HG02840 (cell line): ENCODE results near the gene B3GLCT.

Source experiments
- ATAC-seq: cut with Tn5 transposase; IDR thresholded peaks from one replicate; pipeline ENCODE4 v1.9.1; 2021; ENCODE audit warnings: mild to moderate bottlenecking, moderate library complexity, moderate number of reproducible peaks; ENCODE audit not compliant: unreplicated experiment, low FRiP score

Gene B3GLCT

DNA sequence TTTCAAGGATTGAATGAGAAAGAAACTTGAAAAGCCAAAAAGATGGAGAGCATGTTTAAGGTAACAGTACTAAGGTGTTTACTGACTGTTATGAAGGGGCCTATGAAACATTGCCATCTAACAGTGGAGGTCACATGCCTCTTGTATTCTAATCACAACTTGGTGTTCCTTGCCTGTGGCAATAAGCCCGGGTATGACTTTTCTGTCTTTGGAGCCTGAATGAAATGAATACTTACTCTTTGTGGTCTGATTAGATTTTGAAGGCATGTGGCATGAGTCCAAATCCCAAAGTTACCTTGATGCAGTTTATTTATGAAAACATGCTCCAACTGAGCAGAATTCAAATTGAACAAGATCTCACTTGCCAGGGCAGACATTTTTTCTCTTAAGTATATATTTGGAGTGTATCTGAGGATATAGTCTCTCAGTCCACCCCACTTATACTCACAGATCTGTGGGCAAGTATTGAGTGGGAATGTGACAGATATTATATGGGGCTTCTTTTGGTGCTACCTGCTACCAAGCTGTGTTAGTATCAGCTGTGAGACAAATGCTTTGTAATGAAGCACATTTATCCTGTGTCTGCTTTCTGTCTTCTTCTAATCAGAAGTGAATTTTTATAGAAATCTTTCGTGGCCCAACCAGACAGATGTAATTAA lies 67.5 kb downstream of the B3GLCT start:
- no peak for ATAC-seq

DNA sequence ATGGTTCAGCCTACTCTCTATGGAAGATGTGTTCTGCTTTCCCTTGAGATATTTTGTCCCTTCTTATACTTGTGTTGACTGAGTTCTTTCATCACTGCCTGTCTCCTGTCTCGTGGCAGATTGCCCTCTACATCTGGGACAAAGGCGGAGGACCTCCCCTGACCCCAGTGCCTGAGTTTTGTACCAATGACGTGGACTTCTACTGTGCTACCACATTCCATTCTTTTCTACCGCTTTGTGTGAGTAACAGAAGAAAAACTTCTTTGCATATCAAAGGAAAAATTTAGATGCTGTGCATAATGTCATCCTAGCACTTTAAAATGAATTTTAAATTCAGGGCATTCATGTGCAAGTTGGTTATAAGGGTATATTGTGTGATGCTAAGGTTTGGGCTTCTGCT lies 74.6 kb downstream of the B3GLCT start:
- no peak for ATAC-seq

DNA sequence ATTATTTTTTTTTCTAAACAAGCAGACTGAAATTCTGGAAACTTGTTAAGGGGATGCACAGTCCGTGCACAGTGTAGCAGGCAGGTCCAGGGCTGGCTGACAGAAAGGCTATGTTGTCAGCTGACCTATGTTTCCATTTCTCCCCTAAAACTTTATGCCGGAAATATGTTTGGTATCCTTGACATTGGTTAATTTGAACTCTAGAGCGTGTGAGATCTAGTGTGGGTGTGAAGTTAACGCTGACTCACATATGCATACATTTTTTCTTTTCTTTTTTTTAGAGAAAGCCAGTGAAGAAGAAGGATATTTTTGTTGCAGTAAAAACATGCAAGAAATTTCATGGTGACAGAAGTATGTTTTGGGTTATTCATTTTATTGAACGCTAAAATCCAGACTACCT lies 76.6 kb downstream of the B3GLCT start:
- no peak for ATAC-seq

DNA sequence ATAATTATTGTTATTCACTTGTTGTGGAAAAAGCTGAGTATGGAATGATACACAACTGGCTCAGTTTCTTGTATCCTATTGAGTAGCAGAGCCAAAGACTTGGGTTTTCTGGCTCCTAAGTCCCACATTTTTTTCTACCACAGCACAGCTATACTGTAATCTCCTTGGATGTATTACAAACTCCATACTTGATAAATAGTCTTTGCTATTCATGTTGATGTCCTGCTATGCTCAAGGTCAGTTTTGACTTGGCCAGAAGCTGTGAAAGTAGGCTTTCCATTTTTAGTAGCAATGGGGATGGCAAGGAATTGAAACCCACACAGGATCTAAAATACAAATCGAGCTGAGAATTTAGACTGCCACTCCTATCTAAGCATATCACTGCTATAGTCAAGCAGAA lies 79.1 kb downstream of the B3GLCT start:
- ATAC-seq: no peak

DNA sequence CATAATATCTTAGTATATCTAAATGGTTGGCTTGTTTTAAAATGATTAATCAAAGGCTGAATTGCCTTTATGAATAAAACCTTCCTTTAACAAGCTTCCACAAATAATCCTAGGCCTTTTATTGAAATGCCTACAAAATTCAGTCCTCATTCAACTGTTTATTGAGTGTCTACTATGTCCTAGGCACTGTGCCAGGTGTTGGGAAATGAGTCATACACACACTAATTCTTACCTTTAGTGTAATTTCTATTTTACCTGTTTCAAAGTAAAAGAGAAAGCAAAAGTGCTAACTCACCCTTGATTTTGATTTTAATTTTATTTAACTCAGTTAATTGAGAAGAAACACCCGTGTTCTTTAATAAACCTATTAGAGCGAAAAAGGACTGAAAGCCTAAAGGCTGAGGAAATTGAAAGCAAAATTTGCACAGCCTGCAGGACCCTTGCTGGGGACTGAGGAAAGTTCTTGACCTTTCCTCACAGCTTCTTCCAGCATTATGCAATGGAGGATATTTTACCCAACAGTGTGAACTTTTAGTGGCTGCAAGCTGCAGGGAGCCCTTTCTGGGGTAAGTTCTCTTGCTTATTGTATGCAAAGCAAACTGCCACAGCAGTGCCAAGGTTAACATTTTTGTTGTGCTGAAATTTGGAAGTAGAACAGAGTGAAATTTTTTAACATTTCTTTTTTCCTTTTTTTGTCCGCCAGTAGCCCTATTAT lies 83.1 kb downstream of the B3GLCT start:
- ATAC-seq: no peak

DNA sequence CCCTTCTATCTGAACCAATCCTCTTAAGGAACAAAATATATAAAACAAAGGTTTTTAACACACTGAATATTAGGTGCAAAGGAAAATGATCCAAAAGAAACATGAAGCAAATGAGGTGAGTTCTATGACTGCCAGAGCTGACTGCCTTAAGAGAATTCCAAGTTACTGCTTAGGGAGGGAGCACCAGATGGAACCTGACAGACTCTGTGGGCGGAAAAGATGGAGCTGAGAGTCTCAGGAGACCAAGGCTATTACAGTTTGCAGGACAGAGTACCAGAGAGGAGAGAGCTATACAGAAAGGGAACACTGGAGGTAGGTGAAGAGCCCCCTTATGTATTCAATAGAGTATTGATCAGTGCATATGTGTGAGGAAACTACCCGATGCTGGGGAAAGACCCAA lies 87.2 kb downstream of the B3GLCT start:
- no peak for ATAC-seq

DNA sequence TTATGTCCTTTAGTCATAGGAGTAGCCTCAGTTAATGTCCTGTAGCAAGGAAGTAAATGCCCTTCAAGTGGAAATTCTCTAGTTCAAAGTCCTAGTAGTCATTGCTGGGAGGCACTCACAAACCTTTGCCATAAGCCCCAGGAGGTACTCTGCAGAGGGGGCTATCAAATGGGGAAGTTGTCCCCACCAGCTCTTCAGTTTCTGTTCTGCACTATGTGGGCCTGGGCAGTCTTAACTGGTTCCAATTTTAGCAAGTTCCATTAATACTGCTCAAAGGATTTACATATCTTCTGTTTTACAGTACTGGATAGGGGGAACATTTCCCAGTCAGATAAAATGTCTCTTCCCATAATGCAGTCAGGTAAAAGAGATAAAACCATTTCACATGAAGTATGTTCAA lies 101.3 kb downstream of the B3GLCT start:
- no peak for ATAC-seq

DNA sequence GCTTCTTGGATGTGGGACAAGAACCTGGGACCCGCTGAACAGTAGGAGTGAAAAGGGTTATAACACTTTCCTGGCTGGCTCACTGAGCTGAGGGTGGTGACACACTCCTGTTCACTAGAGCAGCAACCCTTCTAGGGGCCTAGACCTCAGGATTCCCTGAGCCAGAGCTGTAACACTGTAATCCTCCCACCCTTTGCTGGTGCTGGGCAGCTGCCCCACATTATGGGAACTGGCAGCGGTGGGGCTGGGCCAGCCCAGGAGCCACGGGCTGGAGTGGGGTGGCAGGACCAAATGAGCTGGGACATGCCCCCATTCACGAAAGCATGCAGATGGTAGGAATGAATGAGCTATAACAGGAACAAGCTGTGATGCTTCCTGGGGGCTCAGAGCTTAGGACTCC lies 110.6 kb downstream of the B3GLCT start:
- ATAC-seq: no peak

DNA sequence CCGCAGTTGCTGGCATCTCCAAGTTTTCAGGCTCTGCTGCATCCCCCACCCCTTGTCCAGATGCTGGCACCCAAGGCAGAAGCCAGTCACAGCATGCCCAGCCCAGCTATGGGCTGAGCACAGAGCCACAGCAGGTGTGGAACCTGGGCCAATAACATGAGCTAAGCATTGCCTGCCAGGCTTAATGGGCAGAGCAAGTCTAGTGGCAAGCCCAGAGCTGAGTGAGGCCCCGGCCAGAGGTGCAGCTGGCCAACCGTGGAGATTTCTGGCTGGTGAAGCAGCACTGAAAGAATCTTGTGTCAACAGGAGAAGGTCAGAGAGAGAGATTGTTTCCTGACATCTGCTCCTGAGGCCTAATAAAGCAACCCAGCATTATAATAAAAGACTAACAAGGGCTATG lies 111.0 kb downstream of the B3GLCT start:
- ATAC-seq: no peak

DNA sequence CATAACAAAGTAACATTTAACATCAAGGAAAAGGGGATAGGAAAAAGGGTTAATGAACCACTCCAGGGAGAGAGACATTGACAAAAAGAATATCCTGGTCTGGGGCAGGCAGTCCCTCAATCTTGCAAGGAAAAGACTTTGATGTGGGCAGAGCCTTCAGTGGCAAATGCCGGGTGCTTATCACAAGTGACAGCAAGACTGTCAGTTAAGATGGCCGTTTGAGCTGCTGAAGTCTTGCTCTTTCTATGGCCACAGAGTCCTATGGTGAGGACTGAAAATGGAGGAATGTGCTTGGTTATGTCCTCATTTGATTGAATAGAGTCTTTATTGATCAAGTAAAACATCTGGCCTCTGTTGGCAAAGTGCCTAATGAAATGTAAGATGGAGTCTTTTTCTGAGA lies 112.1 kb downstream of the B3GLCT start:
- ATAC-seq: no peak

DNA sequence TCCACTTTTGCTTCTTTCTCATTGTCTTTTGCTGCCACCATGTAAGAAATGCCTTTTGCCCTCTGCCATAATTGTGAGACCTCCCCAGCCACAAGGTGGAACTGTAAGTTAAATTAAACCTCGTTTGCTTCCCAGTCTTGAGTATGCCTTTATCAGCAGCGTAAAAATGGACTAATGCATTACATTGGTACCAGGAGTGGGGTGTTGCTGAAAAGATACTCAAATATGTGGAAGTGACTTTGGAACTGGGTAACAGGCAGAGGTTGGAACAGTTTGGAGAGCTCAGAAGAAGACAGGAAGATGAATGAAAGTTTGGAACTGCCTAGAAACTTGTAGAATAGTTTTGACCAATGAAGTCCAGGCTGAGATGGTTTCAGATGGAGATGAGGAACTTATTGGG lies 115.2 kb downstream of the B3GLCT start:
- ATAC-seq: no peak

DNA sequence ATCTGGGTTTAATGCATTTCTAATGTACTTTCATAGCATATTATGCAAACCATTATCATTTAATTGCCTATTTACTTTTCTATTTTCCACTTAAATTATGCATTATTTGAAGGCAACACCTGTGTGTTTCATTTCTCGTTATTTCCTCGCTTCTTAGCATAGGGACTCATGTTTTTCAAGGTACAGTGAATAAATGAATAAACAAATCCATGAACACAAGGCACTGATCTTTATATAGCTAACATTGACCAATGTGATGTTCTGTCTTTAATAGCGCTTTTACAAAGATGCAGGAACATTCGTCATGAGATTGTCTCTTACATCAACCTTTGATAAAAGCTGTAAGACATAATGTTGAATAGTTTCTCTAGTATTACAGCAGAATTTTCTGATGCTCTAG lies 121.2 kb downstream of the B3GLCT start:
- no peak for ATAC-seq

DNA sequence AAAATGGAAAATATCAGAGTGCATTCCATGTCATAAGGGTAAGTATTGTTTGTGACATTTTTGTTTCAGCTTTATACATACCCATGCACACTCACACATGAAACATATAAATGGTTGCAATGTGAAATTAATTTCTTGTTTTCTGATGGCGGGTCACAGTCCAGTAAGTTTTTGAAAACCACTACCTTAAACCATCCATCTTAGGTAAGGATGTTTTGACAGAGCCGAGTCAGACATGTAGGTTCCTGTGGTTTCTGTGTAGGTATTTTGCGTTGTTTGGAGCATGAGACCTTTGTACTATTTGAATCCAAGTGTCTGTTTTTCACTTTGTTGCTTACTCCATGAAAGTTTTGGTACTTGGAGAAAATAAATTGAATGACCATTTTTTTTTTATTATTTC lies 121.7 kb downstream of the B3GLCT start:
- no peak for ATAC-seq

DNA sequence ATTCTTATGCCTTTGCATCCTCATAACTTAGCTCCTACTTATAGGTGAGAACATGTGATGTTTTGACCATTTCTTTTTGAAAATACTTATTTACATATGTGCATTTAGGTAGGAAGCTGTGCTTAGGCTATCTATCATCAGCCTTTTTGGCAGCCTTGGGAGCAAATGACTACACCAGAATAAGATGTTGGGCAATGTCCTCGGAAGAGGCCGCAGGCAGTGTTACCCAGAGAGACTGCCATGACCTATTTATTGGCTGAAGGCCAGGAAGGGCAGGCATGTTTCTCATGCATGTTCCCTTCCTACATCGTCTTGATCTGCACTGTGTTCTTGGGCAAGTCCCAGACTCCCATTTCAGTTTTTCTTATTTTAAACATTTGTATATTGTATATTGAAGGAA lies 122.3 kb downstream of the B3GLCT start:
- ATAC-seq: no peak

DNA sequence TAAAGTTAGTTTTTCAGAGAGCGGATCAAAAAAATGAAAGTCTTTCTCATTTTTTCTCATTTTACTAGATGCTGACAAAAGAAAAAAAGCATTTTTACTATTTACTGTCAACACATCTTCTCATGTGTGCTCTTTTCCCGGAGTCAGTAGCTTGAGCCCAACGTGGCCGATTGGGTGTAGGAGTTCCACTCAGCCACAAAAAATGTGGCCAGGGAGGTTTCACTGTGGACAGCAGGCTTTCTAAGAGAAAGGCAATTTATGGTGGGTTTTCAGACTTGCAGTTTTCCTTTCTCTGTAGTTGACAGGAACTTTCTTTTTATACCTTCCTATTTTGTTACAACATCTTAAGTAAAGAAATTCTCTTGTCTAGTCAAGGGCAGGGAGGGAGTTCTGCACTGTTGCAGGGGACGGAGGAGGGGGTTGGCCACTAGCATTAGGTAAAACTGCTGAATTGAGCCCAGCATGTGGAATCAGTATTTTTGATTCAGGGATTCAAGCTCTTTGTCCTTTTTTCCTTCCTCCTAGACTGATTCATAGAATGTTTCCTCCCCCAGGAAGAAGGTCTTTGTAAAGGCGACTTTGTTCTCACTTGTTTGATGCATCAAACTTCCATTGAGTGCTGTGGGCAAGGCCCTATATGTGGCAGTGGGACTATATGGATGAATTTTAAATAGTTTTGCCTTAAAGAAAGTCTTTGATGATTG lies 123.1 kb downstream of the B3GLCT start:
- ATAC-seq: no peak

DNA sequence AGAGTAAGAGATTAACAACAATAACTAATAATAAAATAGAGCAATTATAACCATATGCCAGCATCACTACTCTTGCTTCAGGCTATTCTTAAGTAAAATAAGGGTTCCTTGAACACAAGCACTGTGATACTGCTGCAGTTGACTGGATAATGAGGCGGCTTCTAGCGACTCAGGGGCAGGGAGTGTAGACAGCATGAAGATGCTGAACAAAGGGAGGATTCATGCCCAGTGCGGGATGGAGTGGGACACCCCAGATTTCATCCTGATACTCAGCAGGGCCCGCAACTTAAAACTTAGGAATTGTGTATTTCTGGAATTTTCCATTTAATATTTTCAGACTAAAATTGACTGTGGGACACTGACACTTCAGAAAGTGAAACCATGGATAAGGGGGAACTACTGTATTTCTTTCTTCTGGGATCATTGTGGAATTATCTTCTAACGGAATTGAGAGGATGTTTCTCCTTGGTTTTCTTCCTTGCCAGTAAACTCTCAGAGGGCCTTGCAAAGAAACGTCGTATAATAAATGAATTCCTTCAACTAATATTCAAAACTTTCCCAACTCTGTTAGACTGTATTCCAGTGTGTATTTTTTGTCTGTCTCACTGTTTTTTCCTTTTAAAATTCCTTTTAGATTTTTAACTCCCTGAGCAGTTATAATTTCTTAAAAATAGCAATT lies 127.5 kb downstream of the B3GLCT start:
- no peak for ATAC-seq

DNA sequence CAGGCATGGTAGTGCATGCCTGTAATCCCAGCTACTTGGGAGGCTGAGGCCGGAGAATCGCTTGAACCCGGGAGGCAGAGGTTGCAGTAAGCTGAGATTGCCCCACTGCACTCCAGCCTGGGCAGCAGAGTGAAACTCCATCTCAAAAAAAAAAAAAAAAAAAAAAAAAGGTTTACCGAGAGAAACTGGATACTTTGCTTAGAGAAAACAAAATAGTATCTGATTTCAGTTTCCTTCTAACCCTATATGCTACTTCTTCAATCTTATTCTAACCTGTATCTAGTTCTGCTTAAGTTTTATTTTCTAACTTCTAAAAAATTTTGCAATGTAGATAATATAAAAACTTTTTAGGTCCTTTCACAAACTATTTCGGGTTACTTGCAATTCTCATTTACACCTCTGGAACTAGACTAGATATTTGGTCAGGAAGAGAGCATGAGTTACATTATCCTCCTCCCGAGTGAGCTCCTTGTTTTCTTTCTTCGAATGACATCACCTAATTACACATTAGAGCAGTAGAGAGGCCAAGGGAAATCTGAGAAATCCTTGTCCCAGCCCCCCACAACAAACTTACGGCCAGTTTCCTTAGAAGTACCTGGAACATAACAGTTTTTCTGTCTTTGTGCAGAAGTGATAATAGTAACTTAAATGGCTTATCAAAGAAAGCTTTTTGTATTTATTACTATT lies 128.9 kb downstream of the B3GLCT start:
- no peak for ATAC-seq

DNA sequence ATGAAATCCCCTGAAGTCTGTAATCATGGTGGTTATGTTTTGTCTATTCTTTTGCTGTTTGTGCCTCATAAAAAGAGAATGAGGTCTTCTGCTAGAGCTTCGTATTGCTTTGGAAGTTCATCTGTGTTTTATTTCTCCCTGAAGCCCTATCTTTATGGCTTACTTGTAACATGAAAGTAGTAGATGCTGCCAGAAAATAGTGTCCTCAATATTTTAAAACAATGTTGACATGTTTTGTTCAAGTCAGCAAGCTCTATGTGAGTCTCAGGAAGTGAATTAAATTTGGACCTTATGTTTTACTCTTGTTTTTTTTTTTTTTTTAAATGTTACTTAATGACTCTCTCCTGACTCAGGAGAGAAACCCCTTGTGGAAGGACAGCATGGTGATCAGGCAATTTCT lies 130.5 kb downstream of the B3GLCT start:
- no peak for ATAC-seq

DNA sequence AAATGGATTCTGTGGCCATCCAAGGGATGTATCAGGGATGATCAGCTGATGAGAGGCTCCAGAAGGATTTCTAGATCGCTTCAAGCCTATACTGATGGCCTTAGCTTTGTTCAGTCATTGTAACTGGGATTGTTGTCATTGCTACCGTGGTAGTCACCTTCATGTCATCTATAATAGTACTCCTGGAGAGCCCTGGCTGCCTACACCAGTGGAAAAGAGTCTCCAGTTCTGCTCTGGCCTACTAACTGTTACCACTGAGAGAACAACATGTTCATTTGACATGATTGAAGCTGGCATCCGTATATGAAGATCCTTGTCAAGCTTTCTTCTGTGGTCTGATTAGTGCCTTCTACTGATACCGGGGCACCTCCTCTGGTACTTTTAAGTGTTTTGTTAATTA lies 131.3 kb downstream of the B3GLCT start:
- no peak for ATAC-seq

DNA sequence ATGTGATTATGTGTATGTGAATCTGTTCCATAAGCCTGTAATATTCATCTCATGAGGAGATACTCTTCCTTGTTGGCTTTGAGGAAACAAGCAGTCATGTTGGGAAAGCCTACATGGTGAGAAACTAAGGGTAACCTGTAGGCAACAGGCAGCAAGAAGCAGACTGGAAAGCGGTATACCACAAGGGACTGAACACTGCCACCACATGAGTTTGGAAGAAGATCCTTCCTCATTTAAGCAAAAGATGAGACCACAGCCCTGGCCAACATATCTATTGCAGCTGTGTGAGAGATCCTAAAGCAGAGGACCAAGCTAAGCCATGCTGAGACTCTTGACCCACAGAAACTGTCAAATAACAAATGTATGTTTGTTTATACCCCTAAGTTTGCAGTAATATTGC lies 134.8 kb downstream of the B3GLCT start:
- no peak for ATAC-seq
